GM13976 (cell line): Measurements from ENCODE around the gene SLC1A1.

Experiments used
- DNase-seq: peaks from one replicate; pipeline ENCODE4 v3.0.0; 2012; ENCODE audit warnings: low spot score
- CTCF ChIP-seq: IDR thresholded peaks from 2 replicates; pipeline ENCODE4 v1.5.1; 2012; ENCODE audit warnings: borderline replicate concordance, mild to moderate bottlenecking; ENCODE audit not compliant: insufficient read depth; ENCODE audit errors: extremely low read depth, missing control alignments, control extremely low read depth
- in situ Hi-C: fragments of 300-500 bp; cut with MboI; formaldehyde crosslinking; loops from one replicate; pipeline ENCODE4 v1.12.0; 2022; ENCODE audit warnings: low sequenced_read_pairs, mixed read lengths, inconsistent platforms; ENCODE audit not compliant: unreplicated experiment

SLC1A1 gene

GRCh38 chr9:4581861-4582565, 91.7 kb downstream of the SLC1A1 start:
- TF ChIP-seq CTCF, result no peak
- DNase-seq, result no peak
- in situ Hi-C loops, result no loop called here

GRCh38 chr9:4583001-4583400, 92.7 kb downstream of the SLC1A1 start:
- no peak for TF ChIP-seq CTCF
- no peak for DNase-seq
- in situ Hi-C loops, result no loop called here

GRCh38 chr9:4584636-4585035, 94.4 kb downstream of the SLC1A1 start:
- TF ChIP-seq CTCF, result no peak
- in situ Hi-C loops, result no loop called here
- DNase-seq, result no peak

GRCh38 chr9:4585135-4585534, 94.9 kb downstream of the SLC1A1 start:
- in situ Hi-C loops, result no loop called here
- no peak for TF ChIP-seq CTCF
- no peak for DNase-seq

GRCh38 chr9:4588721-4589120, 98.5 kb downstream of the SLC1A1 start:
- TF ChIP-seq CTCF, result no peak
- in situ Hi-C loops, result no loop called here
- DNase-seq, result no peak

GRCh38 chr9:4590430-4591122, 100.3 kb downstream of the SLC1A1 start:
- in situ Hi-C loops, result no loop called here
- DNase-seq, result no peak
- TF ChIP-seq CTCF, result no peak
